NOMO-1 (cell line): ENCODE data around the gene PARD3B.

Experiments
- DNase-seq, 2 experiments: peaks; one replicate each; lab custom pipeline; 2025; ENCODE audit not compliant: unreplicated experiment in 2 of 2; lab: John Stamatoyannopoulos, UW

Gene PARD3B

DNA sequence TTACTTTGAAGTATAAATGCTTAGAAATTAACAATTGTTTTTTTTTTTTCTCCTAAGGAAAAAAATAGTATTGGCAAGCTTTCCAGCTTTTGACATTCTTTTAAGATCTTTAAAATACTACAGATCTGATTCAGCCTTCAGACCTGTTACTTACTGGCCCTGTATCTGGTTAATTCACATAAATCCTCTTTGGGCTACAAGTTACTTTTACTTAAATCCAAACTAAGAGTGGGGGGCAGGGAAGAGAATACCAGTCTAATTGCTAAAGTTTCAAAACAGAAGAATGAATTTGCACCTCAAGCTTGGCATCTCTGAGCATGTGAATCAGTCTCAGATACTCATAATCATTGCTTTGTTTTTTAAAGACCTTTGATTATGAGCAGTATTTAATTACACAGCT lies 386.3 kb downstream of the PARD3B start:
- DNase-seq: no peak

DNA sequence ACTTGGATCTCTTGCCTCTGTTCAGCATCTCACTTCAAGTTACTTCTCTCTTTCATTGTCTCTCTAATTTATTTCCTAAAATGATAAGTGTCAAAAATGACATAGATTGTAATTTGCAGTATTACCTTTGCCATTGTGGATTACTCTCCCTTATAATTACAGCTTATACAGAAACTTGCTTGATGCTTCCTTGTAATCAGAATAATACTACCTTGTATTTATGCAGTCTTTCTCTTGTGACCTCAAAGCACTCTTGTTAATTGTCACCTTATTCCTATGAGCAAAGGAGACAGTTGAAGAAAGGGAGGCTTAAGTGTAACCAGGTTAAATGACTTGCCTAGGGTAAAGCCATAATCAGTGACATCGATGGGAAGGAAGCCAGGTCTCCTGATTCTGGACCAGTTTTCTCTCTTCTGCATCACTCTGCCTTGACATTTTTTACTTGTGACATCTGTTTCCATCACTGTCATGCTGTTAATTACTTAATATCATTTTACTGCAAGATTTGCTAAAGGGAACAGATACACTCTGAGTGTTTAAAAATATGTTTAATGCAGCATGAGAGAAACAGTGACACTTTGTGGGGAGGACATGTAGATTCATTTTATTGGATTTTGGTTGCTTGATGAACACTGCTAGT lies 388.6 kb downstream of the PARD3B start:
- no peak for DNase-seq

DNA sequence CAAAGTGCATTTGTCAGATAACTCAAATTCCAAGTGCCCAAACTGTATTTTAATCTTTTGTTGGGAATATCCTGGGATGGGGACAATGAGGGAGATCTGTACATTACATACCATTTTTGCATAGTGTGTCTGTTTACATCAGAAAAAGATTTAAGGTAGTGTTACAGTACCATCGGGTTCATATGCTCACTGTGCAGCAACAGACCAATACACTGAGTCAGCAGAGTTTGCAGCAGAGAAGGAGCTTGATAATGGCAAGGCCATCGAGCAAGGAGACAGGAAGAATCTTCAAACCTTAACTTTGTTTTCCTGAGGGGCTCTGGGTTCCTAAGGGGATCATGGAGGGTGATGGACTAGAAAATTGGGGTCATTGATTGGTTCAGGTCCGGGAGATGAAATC lies 399.7 kb downstream of the PARD3B start:
- no peak for DNase-seq

DNA sequence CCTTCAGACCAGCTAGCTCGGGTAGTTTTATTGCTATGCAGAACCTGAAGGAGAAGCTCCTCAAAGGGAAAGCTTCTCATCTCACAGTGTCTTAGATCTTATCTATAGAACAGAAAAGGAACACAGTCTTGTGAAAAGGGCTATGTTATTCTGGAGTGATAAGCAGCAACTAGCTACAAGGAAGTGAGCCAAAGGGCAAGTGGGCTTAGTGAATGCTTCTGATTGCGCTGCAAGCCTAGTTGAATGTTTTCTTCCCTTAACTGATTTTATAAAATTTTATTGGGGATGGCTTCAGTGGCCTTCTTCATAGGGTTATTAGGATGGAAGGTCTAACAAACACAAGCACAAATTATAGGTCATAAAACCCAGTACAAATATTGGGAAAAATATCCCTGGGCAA lies 400.1 kb downstream of the PARD3B start:
- DNase-seq: no peak

DNA sequence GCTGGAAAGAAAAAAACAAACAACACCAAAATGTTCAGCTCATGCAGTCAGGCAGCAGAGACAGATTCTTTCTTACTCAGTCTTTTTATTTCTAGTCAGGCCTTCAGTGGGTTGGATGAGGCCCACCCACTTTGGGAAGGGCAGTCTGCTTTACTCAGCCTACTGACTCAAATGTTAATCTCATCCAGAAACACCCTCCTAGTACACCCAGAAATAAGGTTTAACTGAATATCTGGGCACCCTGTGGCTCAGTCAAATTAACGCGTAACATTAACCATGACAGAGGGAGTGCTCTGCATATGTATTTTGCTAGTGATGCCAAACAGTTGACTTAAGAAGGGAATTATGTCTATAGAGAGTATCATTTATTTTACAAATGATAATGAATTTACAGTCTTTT lies 401.6 kb downstream of the PARD3B start:
- no peak for DNase-seq

DNA sequence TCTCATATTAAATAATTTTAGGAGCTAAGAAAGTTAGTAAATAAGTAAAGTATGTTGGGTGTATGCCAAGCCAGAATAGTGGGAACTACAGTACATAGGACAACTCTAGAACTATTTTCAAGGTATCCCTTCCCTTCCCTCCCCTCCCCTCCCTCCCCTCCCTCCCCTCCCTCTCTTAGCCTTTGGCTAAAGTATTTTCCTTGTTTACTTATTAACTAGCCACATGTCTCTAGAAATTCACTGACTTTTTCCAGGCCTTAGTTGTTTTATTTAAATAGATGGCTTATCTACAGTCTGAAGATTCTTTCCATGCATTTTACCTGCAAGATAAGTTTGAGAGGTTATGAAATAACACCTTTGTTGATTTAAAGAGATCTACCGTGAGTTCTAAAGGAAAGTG lies 402.1 kb downstream of the PARD3B start:
- DNase-seq: no peak

DNA sequence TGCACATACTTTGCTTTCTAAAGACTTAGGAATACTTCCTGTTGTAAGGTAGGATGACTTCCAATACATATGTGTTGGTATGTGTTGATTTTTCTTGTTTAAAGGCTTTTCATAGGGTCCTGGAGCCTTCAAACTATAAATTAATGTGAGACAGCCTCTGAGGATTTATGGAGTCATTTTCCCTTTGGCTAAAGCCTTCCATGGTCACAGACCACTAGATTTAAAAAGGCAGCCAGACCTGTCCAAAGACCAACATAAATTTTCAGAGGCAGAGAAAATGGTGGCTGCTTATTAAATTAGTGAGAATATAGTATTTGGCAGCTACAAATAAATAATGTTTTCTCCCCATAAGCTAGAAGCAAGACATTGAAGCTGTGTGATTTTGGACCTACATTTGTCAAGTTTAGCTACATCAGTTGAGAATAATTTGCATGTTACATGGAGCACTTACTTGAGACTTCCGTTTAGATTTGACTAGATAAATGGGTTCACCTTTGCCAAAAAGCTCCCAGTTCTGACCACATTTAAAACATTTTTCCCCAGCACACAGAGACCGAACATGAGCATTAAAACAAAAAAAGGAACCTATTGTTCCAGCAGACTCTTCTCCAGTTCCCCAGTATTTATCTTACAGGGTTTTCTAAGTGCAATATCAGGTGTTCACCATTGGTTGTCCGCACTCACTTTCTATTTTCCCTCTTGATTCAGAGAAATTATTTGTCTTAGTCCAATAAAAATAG lies 402.9 kb downstream of the PARD3B start:
- no peak for DNase-seq

DNA sequence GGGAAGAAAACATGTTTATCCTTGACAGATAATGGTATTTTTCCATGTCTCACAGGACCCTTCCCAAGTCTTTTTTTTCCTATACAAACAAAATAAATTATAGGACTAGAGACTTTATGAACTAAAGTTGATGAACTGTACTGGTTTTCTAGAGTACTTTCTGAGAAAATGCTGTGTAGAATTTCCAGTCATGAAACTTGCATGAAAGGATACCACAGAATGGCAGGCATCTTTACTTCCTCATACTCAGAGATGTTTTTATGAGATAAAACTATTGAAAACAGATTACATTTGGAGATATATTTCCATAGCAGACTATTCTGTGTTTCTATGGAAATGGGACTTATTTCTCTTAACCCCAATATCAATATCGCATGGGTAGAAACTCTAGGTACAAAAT lies 403.5 kb downstream of the PARD3B start:
- DNase-seq: no peak

DNA sequence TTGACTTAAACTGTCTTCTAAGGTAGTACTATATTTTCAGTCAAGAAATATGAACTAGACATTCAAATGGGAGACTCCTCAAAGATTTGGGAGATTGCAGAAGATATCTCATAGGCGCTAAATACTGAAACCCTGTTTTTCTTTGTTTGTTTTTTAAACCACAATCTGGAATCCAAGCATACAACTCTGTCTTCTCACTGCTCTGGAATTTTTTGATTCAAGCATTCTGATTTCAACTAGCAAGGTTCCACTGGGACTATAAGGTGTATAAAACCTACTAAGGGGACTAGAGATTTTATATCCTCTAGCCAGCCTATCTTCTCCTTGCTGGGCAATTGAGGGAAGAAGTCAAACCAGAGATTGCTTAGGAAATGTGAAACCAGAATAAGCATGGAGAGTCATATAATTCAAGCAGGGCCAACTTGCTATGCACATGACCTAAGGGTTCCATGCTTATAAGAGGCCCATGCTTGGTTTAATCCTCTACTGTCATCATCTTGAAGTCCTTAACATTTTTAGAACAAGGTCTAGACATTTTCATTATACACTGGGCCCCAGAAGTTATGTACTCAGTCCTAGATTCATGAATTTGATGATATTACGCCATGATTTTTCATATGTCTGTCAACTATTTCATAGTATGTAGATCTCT lies 405.5 kb downstream of the PARD3B start:
- no peak for DNase-seq

DNA sequence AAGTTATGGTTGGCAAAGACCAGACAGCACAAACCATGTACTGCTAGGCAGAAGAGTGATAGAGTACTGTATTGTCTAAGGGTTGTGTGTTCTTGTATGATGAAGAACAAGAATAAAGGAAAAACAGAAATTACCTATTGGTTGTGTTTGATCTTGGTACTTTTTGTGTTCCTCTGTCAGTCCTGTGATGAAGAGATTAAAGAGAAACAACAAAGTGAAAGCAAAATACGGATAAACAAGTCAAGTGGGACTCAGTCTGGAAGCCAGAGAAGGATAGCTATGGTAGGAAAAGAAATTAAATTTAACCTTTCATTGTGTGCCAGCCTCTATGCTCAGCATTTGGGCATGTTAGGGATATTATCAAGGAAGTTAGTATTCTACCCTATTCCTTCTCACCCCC lies 413.1 kb downstream of the PARD3B start:
- DNase-seq: no peak

DNA sequence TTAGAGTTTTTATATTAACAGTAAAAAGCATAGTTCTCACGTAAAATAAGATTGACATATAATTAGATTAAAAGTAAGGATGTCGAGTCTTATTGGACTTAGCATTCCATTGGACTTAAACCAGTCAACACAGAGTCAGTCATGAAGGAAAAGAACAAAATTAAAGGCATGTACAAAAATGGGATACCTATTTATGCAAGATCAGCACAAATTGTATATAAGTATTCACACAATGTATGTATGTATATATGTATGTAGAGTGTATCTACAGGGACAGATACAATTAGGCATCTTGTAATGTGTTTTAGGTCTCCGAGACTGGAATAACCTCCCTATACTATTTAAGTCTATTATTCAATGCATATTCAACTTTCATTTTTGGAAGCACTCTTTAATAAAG lies 419.1 kb downstream of the PARD3B start:
- no peak for DNase-seq

DNA sequence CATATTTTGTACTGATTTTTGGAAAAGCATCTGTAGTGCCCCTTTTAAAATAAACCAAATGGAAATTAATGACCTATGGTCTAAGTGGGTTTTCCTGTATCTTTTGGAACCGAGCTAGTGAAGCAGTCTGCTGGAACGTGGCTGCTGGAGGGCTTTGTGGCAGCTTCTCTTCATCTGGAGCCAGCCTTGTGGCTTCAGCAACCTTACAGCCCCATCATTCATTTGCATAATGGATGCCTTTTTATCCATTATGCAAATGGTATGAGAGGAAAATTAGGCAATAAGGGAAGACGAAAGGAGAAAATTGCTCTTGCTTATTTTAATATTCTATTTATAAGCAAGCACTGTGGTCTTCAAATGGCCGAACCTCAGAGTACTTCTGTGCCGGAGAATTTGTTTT lies 421.0 kb downstream of the PARD3B start:
- DNase-seq: no peak

DNA sequence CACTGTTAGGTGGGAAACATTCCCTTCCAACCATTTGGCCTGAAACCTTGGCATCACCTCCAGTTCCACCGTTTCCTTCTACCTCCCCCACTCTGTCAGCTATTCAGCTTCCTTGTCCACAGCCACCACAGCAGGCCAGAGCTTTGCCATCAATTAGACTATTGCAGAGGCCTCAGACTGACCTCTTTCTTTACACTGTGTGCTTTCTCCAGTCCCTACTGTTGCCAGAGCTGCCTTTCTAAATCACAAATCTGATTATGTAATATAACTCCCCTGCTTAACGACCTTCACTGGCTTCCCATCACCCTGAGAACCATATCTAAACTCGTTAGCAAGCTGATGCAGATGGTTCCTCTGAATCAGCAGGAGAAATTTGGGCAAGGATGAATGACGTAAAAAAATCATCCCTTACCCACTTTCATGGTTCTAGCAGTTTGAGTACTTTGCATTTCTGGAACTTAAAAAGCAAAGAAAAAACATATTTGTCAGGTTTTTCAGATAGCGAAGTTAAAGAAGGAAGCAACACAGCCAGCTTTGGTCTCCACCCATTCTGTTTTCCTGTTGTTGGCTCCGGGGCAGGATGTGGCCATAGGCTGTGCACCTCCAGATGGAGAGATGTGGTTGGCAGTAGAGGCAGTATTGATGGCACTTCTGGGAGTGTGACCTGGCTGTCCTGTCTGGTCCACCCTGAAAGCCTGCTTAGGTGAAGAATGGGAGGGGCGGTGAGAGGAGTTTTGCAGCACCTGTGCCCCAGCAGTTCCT lies 422.1 kb downstream of the PARD3B start:
- no peak for DNase-seq

DNA sequence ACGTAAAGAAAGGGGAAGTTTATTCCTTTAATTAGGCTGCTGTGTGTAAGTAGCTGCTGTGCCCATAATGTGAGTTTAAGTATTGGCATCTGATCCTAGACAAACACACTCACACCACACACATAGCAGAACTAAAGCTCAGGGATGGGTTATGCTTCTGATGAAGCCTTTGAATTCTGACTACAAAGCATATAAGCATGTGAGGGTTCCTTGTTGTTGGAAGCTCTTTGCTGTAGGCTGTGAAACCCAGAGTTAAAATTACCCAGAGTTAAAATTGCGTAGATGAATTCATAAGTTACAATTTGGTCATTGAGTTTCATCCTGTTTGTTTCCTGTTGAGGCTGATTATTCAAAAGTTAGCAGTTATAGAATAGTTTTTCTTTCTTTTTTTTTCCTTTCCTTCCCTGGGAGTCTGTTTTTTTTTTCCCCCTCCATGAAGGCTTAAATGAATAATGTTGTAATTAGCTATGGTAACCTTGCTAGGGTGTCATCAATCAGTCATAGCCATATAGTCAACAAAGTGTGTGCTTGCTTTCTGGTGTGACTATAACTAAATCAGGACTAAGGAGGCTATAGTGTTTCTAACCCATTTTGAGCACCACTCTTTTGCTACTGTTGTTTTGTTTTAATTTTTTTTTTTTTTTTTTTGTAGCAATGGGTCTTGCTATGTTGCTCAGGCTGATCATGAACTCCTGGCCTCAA lies 426.1 kb downstream of the PARD3B start:
- no peak for DNase-seq

DNA sequence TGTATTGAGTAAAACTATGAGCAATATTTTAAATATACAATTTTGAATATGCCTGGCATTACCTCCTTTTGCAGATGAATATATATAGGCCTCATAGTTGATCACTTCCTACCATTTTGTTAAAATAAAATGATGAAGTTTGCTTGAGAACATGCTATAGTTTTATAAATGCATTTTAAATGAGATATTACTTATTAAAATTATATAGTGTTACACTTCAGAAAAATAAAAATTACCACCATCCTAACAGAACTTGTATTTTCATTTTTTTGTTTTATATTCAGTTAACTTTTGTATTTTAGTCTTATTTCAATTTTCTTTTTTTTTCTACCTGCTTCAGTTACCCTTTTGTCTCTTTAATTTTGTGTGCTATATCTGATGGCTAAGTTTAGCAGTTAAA lies 426.9 kb downstream of the PARD3B start:
- no peak for DNase-seq

DNA sequence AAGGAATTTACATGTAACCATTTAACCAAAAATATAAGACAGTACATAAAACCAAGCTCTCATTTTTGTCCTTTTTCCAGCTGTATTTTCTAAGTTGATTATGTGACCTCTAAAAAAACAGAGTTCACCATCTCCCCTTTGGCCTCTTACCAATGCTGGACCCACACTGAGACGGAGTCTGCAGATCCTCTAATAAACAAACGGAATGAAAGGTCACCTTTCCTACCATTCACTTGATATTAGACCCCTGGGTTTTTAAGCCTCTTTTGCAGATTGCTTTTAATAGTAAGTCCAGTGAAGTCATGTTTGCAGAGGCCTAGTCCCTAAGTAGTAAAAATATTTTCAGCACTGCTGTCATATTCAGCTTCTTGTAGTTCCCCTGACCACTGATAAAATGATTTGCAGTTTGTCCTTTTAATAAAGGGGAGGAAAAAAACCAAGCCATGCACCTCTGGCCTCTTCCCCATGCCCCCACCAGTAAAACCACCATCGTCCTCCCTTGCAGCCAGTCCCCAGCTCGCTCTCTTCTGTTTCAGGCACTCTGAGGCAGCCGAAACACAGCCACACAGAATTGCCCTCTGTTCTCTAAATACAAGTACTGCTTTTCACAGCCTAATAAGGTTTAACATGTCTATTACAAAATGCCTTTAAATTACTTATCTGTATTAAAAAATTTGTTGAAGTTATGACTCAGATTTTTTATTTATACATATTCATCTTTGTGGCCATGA lies 427.5 kb downstream of the PARD3B start:
- no peak for DNase-seq

DNA sequence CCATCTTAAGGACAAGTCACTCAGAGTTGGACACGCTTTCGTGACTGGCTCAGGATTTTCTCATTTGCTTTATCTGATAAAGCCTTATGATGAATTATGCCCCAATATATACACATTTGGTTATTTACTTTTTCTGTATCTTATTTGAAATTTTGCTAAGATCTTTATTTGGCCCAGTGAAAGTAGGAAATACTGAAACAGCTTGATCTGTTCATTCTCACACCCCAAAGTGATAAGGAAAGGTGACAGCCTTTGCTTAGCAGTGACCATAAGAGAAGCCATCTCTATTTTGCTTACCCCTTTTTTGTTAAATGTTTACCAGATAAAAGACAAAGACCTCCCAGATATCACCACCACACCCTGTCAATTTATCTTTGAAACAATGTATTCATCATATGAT lies 428.3 kb downstream of the PARD3B start:
- DNase-seq: no peak

DNA sequence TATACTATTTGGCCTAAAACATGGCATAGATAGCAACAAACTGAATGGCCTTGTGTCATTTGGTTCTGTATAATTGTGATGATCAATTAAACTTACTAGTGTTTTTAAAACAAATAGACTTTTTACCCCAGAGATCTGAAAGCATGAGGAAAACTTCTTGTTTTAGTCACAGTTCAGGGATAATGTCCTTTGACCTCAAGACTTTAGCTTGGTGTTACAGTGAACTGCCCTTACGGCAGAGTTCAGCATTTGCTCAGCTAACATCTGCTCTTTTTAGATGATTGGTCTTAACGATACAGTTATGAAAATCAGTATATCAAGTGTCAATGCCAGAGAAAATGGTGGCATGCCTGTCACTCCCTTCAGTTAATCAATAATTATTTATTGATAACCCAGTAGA lies 429.2 kb downstream of the PARD3B start:
- no peak for DNase-seq

DNA sequence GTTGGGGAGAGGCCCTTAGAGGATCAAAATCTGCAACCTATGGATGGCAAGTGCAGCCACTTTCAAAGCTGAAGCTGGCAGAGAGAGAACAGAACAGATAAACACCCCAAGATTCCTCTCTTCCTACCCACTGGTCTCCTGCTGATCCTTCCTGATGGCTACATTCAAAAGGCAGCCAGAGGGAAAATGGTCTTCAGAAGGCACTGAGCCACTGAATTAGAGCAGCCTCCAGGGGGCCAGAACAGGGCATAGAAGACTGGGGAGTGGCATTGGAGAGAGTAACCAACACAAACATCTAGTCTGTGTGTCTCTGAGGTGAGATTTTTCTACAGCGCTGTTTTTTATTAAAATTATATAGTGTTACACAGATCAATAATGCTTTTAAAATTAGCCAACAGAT lies 432.6 kb downstream of the PARD3B start:
- no peak for DNase-seq

DNA sequence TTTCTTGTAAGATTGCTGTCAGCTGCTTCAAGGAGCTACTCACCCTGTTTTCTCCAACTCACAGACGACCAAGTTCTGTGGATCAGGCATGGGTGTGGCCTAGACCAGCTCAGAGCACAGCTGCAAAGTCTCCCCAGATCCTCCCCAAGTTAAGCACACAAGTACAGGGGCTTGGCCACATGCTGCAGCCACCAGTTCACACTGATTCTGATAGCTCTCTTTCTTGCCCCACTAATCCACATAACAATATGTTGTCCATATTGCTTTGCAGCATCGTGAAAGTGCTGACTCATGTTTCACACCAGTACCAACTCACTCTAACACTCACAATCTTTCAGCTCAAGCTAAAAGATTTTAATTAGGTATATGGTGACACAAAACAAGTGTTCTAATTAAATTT lies 437.0 kb downstream of the PARD3B start:
- no peak for DNase-seq
